GM12878 (cell line): ENCODE results near the gene TRIM25. TPM values are rescaled to one million over a fixed set of nuclear protein-coding genes. Genes with fewer than 3 reads are reported as not detected.

ENCODE experiments used
- ATAC-seq: fragments of 200-7000 bp; cut with Tn5 transposase; 3 replicates; pipeline ENCODE4 v1.9.1; 2020; ENCODE audit warnings: mild to moderate bottlenecking, moderate library complexity
- BruUV-seq: library from RNA; stranded (reverse); fragments of 400-500 nt; replicated peaks from 2 replicates; lab custom pipeline; 2021; lab: Mats Ljungman, UMichigan
- CTCF ChIA-PET: fragments of 300-600 bp; sonication (Branson Sonifier 250); formaldehyde crosslinking; extraction: SDS; loops from one replicate; lab custom pipeline; 2021; ENCODE audit warnings: inconsistent platforms; lab: Yijun Ruan, JAX
- POLR2A ChIA-PET: fragments of 350-600 bp; formaldehyde crosslinking; extraction: SDS; loops from one replicate; lab custom pipeline; 2021; ENCODE audit warnings: inconsistent platforms; lab: Charles Lee
- RAD21 ChIA-PET: fragments of 300-600 bp; sonication (Branson Sonifier 250); formaldehyde crosslinking; loops from one replicate; lab custom pipeline; 2023; ENCODE audit warnings: antibody characterized with exemption; ENCODE audit not compliant: unreplicated experiment; lab: Charles Lee
- SMC1A ChIA-PET: fragments of 300-600 bp; sonication (Branson Sonifier 250); formaldehyde crosslinking; loops from one replicate; lab custom pipeline; 2023; ENCODE audit not compliant: unreplicated experiment, uncharacterized antibody; lab: Charles Lee
- DNase-seq: peaks from one replicate; pipeline ENCODE4 v3.0.0-alpha.2; 2011; ENCODE audit warnings: low read depth, low spot score
- FAIRE-seq: peaks from 3 replicates; lab custom pipeline; 2011; peaks lifted over from hg19 to GRCh38; lab: Jason Lieb, UNC
- H2AFZ ChIP-seq: 2 replicates; pipeline ENCODE4 v1.6.0; 2011; ENCODE audit warnings: low read depth, low read length, control low read depth; ENCODE audit not compliant: control insufficient read depth
- H3K27ac ChIP-seq: 2 replicates; pipeline ENCODE4 v1.5.1; 2011; ENCODE audit warnings: control low read depth; ENCODE audit not compliant: control insufficient read depth, insufficient read depth
- H3K27me3 ChIP-seq, 2 experiments: replicated peaks in 1 of 2; 2 replicates each; pipeline versions ENCODE4 v1.6.0 to v1.6.1; 2011; ENCODE audit warnings: low read length in 1 of 2; ENCODE audit not compliant: control insufficient read depth in 2 of 2, insufficient read depth in 2 of 2
- H3K36me3 ChIP-seq, 2 experiments: 2 replicates each; pipeline ENCODE4 v1.5.1; 2011; ENCODE audit warnings: low read length in 1 of 2; ENCODE audit not compliant: control insufficient read depth in 2 of 2, insufficient read depth in 2 of 2
- H3K4me1 ChIP-seq: 2 replicates; pipeline ENCODE4 v1.6.1; 2011; ENCODE audit warnings: mild to moderate bottlenecking, low read length, moderate library complexity, mixed read lengths; ENCODE audit not compliant: control insufficient read depth, insufficient read depth
- H3K4me2 ChIP-seq: 2 replicates; pipeline ENCODE4 v1.6.0; 2011; ENCODE audit warnings: control low read depth; ENCODE audit not compliant: control insufficient read depth, insufficient read depth
- H3K4me3 ChIP-seq: fragments of 200-600 bp; sonication (generic); 2 replicates; pipeline ENCODE4 v1.5.1; 2016
- H3K79me2 ChIP-seq: 2 replicates; pipeline ENCODE4 v1.6.0; 2011; ENCODE audit warnings: low read length; ENCODE audit not compliant: control insufficient read depth, insufficient read depth
- H3K9ac ChIP-seq: 2 replicates; pipeline ENCODE4 v1.8.0; 2011; ENCODE audit warnings: low read length, control low read depth, mixed read lengths; ENCODE audit not compliant: control insufficient read depth, insufficient read depth
- H3K9me3 ChIP-seq: replicated peaks from 3 replicates; pipeline ENCODE4 v1.5.1; 2011; ENCODE audit warnings: mild to moderate bottlenecking, low read length; ENCODE audit not compliant: control insufficient read depth, insufficient read depth
- H4K20me1 ChIP-seq: 2 replicates; pipeline ENCODE4 v1.6.0; 2011; ENCODE audit not compliant: control insufficient read depth, insufficient read depth
- JUND ChIP-seq: IDR thresholded peaks from 2 replicates; pipeline ENCODE4 v1.6.1; 2012; ENCODE audit warnings: low read depth, mild to moderate bottlenecking, low read length, improper control_type of control experiment, moderate library complexity
- MXI1 ChIP-seq: fragments of 150-350 bp; IDR thresholded peaks from 2 replicates; pipeline ENCODE4 v1.6.1; 2011; ENCODE audit warnings: low read depth, mild to moderate bottlenecking, inconsistent platforms, low read length, improper control_type of control experiment
- NBN ChIP-seq: fragments of 450-650 bp; IDR thresholded peaks from 2 replicates; pipeline ENCODE4 v1.6.1; 2016
- NR2C1 ChIP-seq: fragments of 450-650 bp; IDR thresholded peaks from 2 replicates; pipeline ENCODE4 v1.6.1; 2017; ENCODE audit warnings: antibody characterized with exemption, mild to moderate bottlenecking, moderate library complexity
- NR2F1 ChIP-seq: fragments of 450-650 bp; conservative IDR thresholded peaks from 2 replicates; pipeline ENCODE4 v1.6.1; 2017; ENCODE audit warnings: mild to moderate bottlenecking
- RAD21 ChIP-seq: IDR thresholded peaks from 2 replicates; pipeline ENCODE4 v1.6.1; 2011; ENCODE audit warnings: mild to moderate bottlenecking, low read depth, low read length, moderate library complexity; ENCODE audit not compliant: insufficient read depth
- RAD51 ChIP-seq: fragments of 450-650 bp; IDR thresholded peaks from 2 replicates; pipeline ENCODE4 v1.6.1; 2016; ENCODE audit warnings: moderate library complexity, mild to moderate bottlenecking, inconsistent platforms
- WGBS: methylation state at CpG from one replicate; pipeline ENCODE4 v1.1.6; 2016; ENCODE audit warnings: low lambda C conversion rate; ENCODE audit not compliant: insufficient replicate concordance, insufficient coverage; ENCODE audit errors: missing lambda C conversion rate; 5-methylcytosine and 5-hydroxymethylcytosine counted together
- in situ Hi-C: fragments of 300-500 bp; cut with MboI; formaldehyde crosslinking; loops from 9 replicates; pipeline ENCODE4 v1.14.3; 2018; ENCODE audit warnings: mixed read lengths
- intact Hi-C: fragments of 100-400 bp; cut with micrococcal nuclease; formaldehyde crosslinking; loops from one replicate; pipeline ENCODE4 v1.14.2; 2022; ENCODE audit not compliant: unreplicated experiment
- polyA plus RNA-seq, 11 experiments: library from polyadenylated mRNA; depleted of rRNA in 4 of 11; unstranded in 6 of 11; stranded (reverse) in 5 of 11; fragments of >200 nt; fragmentation: Nextera tagmentation in 4 of 11; fragmentation: Illumina TruSeq in 1 of 11; extraction: Ambion mirVana in 4 of 11; extraction: Trizol in 1 of 11; gene quantifications; 1 replicate in 1 of 11; 2 replicates in 10 of 11; pipeline versions ENCODE4 v1.2.1 to v1.2.3, GENCODE V29; 2011 to 2016; ENCODE audit warnings: inconsistent platforms in 2 of 11, missing spikeins in 2 of 11, low read depth in 1 of 11
- total RNA-seq, 4 experiments: library from RNA; depleted of rRNA in 3 of 4; stranded (reverse); fragments of >200 nt in 3 of 4; fragmentation: Illumina TruSeq in 1 of 4; extraction: Trizol in 1 of 4; gene quantifications; 2 replicates each; pipeline versions ENCODE4 v1.2.1 to v1.2.3, GENCODE V29; 2013 to 2021
- TF ChIP-seq, protein P1 (sequence below): fragments of 450-650 bp; IDR thresholded peaks from 2 replicates; pipeline ENCODE4 v1.6.1; 2017; ENCODE audit warnings: mild to moderate bottlenecking, moderate library complexity
- TF ChIP-seq, protein P2 (sequence below): IDR thresholded peaks from 2 replicates; pipeline ENCODE4 v1.6.1; 2011; ENCODE audit warnings: borderline replicate concordance, low read depth, mild to moderate bottlenecking, moderate library complexity, mixed read lengths, low read length; ENCODE audit not compliant: insufficient read depth; ENCODE audit errors: extremely low read length

TRIM25 gene
- total and polyA plus RNA-seq, 10 of the 15 experiments (the other 5 are each of a cell fraction or from before 2014, with no cell fraction given), result 10.5 to 123 (median 51.3) TPM

DNA sequence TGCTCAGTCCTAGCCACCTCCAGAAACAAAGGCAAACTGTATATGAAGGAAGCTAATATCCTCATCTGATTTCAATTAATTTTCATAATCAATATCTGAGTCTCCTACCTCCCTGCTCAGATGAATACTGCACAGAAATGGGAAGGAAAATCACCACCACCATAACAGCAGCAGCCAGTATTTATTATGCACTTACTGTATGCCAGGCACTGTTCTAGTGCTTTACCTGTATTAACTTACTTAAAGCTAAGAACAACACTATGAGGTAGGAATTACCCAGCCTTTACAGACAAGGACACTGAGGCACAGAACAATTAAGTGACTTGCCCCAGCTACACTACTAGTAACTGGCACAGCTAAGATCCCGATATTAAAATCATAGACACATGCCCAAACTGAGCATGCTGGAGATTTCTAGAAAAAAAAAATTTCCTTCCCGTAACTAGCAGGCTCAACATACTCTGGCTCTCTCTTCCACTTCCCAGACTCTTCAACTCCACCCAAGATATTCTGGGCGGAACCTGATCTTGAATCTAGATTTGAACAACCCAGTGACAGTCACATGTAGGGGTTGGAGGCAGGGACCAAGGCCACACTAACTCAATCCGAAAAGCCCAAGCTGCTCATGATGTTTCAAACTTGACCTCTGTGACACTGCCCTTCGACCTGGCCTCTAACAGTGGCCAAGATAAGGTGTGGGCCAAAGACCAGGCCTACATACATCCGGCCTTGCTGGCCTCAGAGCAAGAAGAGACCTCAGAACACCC is 3.9 kb downstream of the TRIM25 start:
- peaks cover 93% of the 10 kb centered on the region for H3K79me2 ChIP-seq
- peak; percentile 37; the same call in 1 of the 2 replicates for TF ChIP-seq NR2C1
- no peak for TF ChIP-seq NBN
- TF ChIP-seq MXI1, result no peak
- TF ChIP-seq, protein P1, sequence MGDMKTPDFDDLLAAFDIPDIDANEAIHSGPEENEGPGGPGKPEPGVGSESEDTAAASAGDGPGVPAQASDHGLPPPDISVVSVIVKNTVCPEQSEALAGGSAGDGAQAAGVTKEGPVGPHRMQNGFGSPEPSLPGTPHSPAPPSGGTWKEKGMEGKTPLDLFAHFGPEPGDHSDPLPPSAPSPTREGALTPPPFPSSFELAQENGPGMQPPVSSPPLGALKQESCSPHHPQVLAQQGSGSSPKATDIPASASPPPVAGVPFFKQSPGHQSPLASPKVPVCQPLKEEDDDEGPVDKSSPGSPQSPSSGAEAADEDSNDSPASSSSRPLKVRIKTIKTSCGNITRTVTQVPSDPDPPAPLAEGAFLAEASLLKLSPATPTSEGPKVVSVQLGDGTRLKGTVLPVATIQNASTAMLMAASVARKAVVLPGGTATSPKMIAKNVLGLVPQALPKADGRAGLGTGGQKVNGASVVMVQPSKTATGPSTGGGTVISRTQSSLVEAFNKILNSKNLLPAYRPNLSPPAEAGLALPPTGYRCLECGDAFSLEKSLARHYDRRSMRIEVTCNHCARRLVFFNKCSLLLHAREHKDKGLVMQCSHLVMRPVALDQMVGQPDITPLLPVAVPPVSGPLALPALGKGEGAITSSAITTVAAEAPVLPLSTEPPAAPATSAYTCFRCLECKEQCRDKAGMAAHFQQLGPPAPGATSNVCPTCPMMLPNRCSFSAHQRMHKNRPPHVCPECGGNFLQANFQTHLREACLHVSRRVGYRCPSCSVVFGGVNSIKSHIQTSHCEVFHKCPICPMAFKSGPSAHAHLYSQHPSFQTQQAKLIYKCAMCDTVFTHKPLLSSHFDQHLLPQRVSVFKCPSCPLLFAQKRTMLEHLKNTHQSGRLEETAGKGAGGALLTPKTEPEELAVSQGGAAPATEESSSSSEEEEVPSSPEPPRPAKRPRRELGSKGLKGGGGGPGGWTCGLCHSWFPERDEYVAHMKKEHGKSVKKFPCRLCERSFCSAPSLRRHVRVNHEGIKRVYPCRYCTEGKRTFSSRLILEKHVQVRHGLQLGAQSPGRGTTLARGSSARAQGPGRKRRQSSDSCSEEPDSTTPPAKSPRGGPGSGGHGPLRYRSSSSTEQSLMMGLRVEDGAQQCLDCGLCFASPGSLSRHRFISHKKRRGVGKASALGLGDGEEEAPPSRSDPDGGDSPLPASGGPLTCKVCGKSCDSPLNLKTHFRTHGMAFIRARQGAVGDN, result peak; percentile 43; the same call in 1 of the 2 replicates
- TF ChIP-seq JUND, result no peak
- peak; percentile 82; the same call in 1 of the 2 replicates for TF ChIP-seq NR2F1
- no peak for TF ChIP-seq RAD21
- TF ChIP-seq, protein P2, sequence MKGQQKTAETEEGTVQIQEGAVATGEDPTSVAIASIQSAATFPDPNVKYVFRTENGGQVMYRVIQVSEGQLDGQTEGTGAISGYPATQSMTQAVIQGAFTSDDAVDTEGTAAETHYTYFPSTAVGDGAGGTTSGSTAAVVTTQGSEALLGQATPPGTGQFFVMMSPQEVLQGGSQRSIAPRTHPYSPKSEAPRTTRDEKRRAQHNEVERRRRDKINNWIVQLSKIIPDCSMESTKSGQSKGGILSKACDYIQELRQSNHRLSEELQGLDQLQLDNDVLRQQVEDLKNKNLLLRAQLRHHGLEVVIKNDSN, result no peak
- 0 out of 2 replicates have a peak, but pooled peaks have one; percentile 31 for TF ChIP-seq RAD51
- ChIA-PET SMC1A (interaction anchor here (0.7 to 3.4 kb wide), 6 partner anchors 11 to 96 kb away, joined by 3 to 15 read pairs (median 3); no protein-coding TSS in a partner anchor), CTCF (interaction anchor here (0.5 to 1.8 kb wide), 5 partner anchors 19 to 678 kb away, joined by 3 to 5 read pairs (median 3); no protein-coding TSS in a partner anchor), RAD21 (interaction anchor here (1.1 to 1.3 kb wide), 3 partner anchors 72 to 101 kb away, joined by 3 to 4 read pairs (median 3); no protein-coding TSS in a partner anchor), POLR2A (interaction anchor here (0.5 to 1.7 kb wide), 6 partner anchors 11 to 1097 kb away, joined by 3 to 6 read pairs (median 4); no protein-coding TSS in a partner anchor)
- H2AFZ ChIP-seq, result no peak overlapping the region
- in situ Hi-C loops, result no loop called here
- H3K9me3 ChIP-seq, result no peaks in the 10 kb centered on the region
- H3K4me1 ChIP-seq, result peaks cover 24% of the 10 kb centered on the region
- no peaks in the 10 kb centered on the region for H3K27me3 ChIP-seq
- no TSS peak for BruUV-seq
- H3K27ac ChIP-seq, result peak overlapping the region; percentile 21; the same call in 1 of the 2 replicates
- peak overlapping the region; percentile 83 for H3K4me2 ChIP-seq
- H4K20me1 ChIP-seq, result peaks cover 22% of the 10 kb centered on the region
- peak; percentile 1 for ATAC-seq
- H3K36me3 ChIP-seq, result peaks cover 6 to 22% of the 10 kb centered on the region in 2 experiments
- no peak for DNase-seq
- H3K4me3 ChIP-seq, result peak overlapping the region; percentile 79
- peak overlapping the region; percentile 49; the same call in 1 of the 2 replicates for H3K9ac ChIP-seq
- no peak for FAIRE-seq
- 30% methylated on average over 6 of the region's 6 CpGs for WGBS
- intact Hi-C loops, result loop anchor here (2.0 kb wide), 1 partner anchor 77 kb away; the partner anchor contains the start of gene C17orf67
